Spleen (tissue), 7 donors: ENCODE results near the gene ABCA6.

Experiments used
- POLR2AphosphoS5 ChIP-seq, 3 donors: sonication (generic); formaldehyde crosslinking; IDR thresholded peaks; one replicate each; pipeline ENCODE4 v1.5.1; 2017; ENCODE audit warnings: antibody characterized with exemption in 3 of 3
- TF ChIP-seq, protein P1 (sequence below), 11 experiments: fragments of 200-600 bp in 7 of 11; fragments of 450-650 bp in 4 of 11; sonication (generic) in 4 of 11; IDR thresholded peaks in 8 of 11; conservative IDR thresholded peaks in 3 of 11; 1 replicate in 7 of 11; 2 replicates in 4 of 11; pipeline versions ENCODE4 v1.4.0 to v1.8.0; 2016 to 2021; ENCODE audit warnings: antibody characterized with exemption in 11 of 11, inconsistent platforms in 4 of 11, mild to moderate bottlenecking in 1 of 11
- donor health status: DM: no; HTN: no; CAD: no; lungs with moderate emphysema.
- donor health status: DM: no; HTN: no; CAD: no.
- donor health status: DM: no; HTN: no; CAD: no.

DNA sequence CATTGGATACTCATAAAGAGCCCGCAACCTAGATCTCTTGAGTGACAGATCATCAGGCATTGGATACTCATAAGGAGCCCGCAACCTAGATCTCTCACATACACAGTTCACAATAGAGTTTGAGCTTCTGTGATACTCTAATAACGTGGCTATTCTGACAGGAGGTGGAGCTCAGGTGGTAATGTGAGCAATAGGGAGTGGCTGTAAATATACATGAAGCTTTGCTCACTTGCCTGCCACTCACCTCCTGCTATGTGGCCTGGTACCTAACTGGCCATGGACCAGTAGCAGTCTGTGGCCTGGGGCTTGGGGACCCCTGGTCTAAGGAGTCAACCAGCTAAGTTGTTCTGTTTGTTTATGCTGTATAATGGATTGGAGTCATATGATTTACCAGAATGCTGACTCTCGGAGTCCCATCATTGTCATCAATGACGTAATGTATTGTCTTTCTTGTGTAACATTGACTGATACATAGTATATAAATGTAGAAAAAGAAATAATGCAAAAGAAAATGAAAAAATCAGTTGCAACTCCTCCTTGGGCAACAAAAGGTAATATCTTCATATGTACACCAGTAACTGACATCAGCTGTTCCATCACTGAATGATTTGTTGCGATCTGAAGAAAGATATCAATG lies 98.5 kb downstream of the ABCA6 start:
- TF ChIP-seq POLR2AphosphoS5 (IDR thresholded peaks at IDR 0.05), result no peak
- TF ChIP-seq, protein P1, sequence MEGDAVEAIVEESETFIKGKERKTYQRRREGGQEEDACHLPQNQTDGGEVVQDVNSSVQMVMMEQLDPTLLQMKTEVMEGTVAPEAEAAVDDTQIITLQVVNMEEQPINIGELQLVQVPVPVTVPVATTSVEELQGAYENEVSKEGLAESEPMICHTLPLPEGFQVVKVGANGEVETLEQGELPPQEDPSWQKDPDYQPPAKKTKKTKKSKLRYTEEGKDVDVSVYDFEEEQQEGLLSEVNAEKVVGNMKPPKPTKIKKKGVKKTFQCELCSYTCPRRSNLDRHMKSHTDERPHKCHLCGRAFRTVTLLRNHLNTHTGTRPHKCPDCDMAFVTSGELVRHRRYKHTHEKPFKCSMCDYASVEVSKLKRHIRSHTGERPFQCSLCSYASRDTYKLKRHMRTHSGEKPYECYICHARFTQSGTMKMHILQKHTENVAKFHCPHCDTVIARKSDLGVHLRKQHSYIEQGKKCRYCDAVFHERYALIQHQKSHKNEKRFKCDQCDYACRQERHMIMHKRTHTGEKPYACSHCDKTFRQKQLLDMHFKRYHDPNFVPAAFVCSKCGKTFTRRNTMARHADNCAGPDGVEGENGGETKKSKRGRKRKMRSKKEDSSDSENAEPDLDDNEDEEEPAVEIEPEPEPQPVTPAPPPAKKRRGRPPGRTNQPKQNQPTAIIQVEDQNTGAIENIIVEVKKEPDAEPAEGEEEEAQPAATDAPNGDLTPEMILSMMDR (IDR thresholded peaks at IDR 0.05 in 8 of 11, conservative IDR thresholded peaks at IDR 0.05 in 3 of 11), result no peak
